HG03196 (cell line): Measurements from ENCODE around the gene NUCKS1.

Source experiments
- ATAC-seq: cut with Tn5 transposase; IDR thresholded peaks from one replicate; pipeline ENCODE4 v1.9.1; 2021; ENCODE audit not compliant: unreplicated experiment

The NUCKS1 gene

DNA sequence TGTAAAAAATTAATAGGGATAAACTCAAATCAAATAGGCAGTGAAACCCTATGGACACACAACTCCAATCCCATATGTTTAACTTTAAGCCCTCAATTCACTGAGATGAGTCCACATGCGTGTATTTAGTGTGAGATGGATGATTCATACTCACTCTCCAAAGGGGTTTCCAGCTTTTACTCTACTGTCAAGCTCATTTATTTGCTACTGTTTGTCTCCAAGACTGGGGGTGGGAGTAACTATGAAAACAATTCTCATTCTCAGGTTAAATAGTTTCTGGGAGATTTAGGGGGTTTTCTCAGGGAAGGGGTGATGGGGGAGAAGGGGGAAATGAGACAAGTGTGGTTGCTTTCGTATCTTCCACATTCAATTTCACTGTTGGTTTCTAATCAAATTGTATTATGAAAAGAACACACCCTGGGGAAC lies 22.6 kb upstream of the NUCKS1 start:
- no peak for ATAC-seq

DNA sequence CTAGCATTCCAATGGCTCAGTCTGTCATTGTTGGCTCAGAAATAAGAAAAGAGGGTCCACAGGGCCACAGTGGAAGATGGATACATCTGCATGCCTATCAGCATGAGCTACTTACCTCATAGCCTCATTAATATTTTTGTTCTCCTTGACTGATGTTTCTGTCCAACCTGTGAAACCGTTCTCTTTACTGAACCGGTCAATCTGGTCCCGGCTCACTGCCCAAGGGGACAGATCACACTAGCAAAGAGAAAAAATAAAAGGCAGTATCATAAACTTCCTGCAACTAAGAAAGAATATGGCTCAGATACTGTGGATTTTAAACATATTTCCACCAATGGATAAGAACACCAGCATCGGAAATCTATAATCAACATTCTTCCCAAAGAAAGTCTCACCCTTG lies 20.6 kb upstream of the NUCKS1 start:
- no peak for ATAC-seq

DNA sequence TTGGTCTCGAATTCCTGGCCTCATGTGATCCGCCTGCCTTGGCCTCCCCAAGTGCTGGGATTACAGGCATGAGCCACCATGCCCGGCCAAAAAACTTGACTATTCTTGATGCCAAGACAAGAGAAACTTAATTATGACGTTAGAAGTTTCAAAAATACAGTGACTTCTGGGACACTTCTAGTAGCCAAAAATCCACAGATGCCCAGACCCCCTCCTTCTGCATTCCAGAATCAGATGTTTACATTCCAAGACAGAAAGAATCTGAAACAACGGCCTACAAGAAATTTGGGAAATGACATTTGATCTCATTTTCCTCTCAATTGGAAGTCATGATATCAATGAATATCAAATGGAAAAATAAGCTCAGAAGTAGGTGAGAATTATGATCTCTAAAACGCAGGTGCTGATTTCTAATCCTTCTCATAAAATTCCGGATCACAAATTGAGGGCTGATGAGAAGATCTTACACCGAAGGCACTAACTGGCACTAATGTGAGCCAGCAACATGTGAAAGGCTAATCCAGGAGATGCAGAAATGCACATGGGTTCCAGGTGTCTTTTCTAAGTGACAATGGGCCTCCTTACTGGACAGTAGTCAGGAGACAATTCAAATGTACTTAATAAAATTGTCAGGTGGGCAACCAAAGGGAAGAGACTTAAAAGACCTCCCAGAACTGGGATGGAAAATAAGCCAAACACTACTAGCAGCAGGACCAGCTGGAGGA lies 19.8 kb upstream of the NUCKS1 start:
- ATAC-seq = no peak

DNA sequence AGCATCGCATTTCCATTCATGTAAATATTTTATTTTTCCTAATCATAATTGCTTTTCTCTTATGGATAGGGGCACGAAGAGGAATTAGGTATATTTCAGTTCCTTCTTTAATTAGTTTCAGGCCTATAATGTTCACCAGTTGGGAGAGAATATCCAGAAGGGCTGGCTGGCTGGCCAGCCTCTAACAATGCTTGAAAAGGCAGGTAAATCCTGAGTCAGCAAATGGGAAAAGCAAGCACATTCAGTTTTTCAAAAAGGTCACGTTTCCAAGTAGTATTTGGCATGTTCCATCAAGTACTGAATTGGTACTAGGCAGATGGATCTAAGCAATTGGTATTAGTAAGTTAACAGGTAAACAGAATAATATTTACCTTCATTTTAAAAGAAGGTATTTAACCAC lies 17.3 kb upstream of the NUCKS1 start:
- no peak for ATAC-seq

DNA sequence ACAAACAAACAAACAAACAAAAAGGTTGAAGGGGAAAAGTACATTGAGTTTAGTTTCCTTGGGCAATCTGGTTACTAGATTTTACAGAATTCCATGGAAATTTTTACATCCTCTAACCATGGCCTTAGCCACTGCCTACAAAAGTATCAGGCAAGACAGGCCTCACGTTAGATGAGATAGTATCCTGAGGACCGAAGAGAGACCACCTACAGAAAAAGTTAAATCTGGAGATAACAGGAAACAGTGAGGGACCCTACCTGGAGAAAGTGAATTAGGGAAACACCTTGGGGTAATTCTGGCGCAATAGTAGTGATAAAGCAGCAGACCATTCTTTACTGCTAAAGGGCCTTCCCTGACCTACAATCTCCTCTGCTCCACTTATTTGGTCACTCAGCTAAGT lies 16.6 kb upstream of the NUCKS1 start:
- ATAC-seq = no peak

DNA sequence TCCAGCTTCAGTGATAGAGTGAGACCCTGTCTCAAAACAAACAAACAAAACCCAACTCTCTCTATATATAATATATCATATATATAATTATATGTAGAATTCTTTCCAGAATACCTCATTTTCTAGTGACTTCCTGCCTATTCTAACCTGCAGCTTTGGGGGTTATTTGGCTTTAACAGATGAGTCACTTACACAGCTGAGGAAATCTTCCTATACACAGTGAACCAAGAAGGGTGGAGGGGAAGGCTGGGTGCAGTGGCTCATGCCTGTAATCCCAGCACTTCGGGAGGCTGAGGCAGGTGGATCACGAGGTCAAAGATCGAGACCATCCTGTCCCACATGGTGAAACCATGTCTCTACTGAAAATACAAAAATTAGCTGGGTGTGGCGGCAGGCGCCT lies 16.1 kb upstream of the NUCKS1 start:
- ATAC-seq = no peak

DNA sequence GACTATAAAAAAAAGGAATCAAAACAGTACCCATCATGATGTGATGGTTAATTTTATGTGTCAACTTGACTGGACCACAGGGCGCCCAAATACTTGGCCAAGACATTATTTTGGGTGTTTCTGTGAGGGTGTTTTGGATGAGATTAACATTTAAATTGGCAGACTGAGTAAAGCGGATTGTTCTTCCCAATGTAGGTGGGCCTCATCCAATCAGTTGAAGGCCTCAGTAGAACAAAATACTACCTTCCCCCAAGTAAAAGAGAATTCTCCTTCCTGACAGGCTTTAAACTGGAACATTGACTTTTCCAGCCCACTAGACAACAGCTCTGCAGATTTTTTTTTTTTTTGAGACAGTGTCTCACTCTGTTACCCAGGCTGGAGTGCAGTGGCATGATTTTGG lies 14.6 kb upstream of the NUCKS1 start:
- ATAC-seq = no peak

DNA sequence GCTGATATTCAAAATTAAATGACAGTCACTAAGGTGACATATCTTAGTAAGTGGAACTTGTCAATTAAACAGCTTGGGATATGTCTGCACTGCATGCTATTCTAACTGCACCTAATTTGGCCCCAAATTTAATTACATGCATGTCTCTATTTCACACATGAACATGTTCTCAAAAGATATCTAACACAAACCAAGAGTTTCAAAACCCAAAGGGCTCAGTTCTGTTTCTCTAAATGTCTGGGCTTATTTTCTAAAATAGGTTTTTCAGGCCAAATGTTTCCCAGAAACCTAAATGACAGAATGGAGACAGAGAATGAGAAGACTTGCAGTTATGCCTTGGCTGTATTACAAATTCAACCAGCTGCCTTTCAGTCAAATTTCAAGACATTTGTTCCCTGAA lies 14.0 kb upstream of the NUCKS1 start:
- no peak for ATAC-seq

DNA sequence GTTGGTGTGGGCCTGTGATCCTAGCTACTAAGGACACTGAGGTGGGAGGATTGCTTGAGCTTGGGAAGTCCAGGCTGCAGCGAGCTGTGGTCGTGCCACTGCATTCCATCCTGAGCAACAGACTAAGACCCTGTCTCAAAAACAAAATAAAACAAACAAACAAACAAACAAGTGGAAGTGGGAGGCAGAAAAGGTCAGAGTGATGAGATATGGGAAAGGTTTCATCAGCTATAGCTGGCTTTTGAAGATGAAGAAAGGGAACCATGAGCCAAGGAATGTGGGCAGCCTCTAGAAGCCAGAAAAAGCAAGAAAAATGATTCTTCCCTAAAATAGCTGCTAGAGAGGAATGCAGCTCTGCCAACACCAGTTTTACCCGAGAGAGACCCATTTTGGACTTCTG lies 10.6 kb upstream of the NUCKS1 start:
- no peak for ATAC-seq

DNA sequence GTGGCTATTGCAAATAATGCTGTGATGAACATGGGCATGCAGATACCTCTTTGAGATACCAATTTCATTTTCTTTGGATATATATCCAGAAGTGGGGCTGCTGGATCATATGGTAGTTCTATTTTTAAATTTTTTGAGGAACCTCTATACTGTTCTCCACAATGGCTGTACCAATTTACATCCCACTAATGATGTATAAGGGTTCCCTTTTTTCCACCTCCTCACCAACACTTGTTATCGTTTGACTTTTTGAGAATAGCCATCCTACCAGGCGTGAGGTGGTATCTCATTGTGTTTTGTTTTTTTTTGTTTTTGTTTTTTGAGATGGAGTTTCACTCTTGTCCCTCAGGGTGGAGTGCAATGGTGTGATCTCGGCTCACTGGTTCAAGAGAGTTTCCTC lies 6.6 kb upstream of the NUCKS1 start:
- ATAC-seq = no peak

DNA sequence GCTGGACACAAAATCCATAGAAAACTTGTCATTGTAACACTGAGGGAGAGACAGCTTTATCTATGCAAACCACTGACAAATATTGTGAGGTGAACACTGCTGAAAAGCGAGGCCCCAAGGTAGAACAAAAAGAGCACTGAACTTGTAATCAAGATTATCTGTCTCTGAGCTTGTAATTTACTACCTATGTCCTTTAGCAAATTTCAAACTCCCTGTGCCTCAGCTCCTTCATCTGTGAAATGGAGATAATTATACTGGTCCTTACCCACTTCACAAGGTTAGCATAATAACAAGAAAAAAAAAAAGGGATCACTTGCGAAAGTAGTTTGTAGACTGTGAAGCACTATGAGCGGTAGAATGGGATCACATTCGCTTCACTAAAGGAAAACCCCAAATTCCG lies 4.9 kb upstream of the NUCKS1 start:
- ATAC-seq = no peak

DNA sequence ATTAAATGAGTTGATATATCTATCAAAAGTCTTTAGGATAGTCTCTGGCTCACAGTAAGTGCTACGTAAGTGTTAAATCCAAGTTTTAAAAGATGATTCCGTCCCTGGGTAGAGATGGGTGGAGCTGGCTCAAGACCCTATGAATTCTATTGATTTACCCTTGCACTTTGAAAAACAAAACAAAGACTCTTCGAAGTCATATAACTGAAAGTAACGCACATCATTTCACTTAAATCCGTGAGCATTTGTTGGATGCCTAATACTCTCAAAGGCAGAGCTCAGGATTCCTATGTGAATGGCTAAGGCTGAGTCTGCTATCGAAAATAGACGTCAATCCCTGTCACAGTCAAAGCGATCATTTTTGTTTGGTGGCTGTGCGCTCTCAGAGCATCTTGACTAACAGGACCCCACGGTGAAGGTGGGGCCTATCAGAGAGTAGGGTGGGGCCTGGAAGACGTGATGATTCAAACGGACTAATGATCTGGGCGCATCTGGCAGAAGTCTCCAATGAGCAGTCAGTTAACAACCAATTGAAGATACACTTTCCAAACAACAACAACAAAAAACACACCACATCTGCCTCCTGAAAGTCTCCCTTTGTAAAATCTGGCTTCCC lies 1.2 kb upstream of the NUCKS1 start:
- no peak for ATAC-seq

DNA sequence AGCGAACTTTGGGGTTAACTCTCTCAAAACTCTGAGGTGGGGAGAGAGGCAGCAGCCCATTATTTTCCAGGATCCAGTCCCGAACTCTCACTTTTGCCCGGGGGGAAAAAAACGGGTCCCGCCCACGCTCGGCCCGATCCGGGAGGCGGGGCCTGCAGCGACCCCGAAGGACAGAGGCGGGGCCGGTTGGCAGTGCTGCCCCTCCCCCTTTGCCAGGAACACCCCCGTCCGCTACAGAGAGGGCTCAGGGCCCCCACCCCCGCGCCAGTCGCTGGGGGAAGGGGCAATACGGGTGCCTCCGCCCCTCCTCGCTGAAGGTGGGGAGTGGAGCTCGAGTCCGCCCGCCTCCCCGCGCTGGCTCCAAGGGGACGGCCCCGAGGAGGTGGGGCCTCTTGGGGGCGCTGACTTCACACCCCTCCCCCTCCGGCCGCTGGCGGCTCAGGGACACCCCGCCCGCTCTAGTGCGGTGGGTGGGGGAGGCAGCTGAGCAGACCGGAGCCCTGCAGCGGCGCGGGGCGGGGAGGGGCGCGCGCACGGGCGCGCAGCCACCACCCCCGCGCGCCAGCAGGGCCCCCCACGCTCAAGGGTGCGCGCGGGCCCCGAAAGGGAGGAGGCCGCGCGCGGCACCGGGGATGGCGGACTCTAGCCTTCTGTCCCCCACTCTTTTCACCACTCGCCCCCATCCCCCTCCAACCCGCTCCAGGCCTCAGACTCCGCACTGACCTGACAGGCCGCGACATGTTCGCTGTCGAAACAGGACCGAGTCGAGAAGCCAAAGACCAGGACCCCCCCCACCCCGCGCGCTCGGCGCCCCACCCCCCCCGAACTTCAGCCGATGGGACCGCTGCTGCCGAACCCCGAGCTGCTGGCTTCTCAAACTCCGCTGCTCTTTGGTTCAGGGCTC lies 496 bp downstream of the NUCKS1 start:
- peak; percentile 80 for ATAC-seq

DNA sequence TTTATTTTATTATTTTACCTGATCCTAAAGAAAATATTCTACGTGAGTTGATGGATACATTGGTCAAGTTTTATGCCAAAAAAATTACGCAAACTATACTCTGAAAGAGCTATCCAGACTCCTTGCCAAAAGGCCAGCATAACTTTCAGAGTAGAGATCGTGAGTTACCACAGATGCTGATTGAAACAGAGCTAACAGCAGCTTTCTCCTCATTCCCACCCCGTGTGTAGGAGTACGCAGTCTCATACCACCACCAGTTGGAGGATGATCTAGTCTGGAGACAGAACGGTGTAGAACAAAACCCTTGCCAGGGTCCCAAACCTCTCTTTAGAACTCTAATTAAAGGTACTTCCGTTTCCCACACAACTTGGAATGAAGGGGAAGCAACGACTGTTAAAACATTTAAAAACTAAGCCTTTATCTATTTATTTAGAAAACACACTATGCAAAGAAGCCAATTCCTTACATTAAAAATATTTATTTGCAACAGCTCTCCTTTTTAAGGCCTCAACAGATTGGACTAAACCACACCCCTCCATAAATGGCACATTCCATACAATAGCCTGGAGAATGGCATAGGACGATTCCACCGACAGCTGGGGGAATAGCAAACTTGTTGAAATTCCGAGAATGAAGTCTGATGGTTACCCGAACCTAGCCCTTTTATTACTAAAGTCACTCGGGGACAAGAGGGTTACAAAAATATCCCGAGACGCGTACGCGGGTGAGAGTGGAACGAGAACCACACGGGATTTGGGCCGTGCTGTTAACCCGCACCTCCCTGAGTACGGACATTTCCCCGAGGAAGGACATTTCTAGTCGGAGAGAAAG lies 1.4 kb downstream of the NUCKS1 start:
- peak; percentile 19 for ATAC-seq

DNA sequence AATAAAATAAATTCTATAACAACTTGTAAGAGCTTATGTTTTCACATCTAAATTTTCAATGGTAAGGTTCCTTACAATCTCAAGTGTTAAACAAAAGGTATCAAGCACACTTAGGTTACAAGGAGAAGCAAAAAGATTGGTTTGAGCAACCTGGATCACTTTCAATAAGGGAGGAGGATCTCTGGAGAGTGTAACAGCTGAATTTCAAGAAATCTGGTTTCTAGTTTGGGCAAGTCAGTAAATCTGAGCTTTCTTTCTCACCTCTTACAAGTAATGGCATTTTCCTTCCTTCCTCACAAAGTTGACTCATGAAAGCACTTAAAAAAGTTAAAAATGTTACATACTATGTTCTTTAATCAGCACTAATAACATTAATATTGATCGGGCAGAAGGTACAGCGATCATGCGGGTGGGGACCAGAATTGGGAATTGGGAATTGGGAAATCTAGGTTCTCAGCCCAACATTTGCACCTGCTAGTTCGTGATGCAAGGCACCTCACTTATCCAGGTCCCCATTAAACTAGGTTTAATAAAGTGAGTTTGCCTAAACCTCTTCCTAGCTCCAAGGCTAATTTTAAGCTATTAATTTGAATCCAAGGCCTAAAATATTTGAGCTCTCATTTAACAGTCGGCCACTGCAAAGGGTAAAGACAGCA lies 3.1 kb downstream of the NUCKS1 start:
- ATAC-seq = no peak

DNA sequence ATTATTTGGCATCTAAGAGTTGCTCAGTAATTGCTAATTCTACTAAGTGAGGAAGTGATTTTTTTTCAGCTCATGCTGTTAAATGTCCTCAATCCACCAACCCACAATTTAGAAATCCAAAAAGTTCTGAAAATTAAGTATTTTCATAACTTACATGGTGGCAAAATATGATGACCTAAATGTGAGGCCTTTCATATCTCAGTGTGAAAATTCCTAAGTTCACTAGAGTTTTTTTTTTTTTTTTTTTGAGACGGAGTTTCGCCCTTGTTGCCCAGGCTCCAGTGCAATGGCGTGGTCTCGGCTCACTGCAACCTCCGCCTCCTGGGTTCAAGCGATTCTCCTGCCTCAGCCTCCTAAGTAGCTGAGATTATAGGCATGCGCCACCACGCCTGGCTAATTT lies 5.6 kb downstream of the NUCKS1 start:
- no peak for ATAC-seq

DNA sequence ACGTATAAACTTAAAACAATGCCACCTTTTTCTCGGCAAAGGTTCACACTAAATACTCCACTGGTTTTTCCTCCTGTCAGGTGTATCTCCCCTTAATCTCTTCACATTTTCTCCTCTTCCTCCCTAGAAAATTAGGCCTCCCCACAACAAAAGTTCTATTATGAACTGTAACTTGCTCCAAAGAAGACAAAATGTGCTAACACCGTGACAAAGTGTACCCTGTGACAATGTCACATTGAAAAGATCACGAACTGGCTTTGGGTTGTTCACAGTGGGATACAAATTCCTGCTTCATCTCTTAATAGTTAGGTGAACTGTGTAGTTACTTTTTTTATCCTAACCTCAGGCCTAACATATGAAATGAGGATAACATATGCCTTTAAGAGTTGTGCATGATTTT lies 6.0 kb downstream of the NUCKS1 start:
- no peak for ATAC-seq

DNA sequence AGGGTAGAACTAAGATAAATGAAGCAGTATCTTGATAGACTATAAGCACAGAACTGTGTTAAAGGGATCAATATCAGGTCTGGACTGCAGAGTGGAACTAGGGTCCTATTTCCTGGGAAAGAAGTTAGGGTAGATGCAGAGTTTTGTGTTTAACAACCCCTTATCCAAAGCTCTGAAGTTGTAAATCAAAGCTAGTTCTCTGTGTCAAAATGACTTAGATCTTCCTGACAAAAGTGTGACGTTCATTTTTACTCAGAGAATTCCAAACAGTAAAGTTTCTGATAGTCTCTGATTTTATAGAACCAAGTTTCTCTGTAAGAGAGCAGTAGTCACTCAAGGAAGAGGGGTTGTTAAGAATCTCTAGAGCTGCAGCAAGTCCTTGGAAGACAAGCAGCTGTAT lies 8.3 kb downstream of the NUCKS1 start:
- ATAC-seq = no peak

DNA sequence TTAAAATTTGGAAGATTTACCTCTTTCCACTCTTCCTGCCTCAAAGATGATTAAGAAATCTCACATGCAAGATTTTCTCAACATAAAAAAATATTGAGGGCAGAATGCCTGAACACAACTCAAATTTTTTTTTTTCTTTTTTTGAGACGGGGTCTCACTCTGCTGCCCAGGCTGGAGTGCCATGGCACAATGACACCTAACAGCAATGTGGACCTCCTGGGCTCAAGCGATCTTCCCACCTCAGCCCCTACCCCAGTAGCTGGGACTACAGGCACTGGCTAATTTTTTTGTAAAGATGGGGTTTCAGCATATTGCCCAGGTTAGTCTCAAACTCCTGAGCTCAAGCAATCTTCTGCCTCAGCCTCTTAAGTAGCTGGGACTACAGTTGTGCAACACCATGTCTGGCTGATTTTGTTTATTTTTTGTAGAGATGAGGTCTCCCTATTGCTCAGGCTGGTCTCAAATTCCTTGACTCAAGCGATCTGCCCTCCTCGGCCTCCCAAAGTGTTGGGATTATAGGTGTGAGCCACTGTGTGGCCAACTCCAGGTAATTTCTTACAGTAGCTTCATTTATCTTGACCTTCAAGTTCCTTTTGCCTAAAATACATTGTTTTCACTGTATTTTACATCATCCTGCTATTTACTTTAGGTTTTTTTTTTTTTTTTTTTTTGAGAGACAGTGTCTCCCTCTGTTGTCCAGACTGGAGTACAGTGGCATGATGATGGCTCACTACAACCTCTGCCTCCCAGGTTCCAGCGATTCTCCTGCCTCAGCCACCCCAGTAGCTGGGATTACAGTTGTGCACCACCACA lies 10.4 kb downstream of the NUCKS1 start:
- no peak for ATAC-seq

DNA sequence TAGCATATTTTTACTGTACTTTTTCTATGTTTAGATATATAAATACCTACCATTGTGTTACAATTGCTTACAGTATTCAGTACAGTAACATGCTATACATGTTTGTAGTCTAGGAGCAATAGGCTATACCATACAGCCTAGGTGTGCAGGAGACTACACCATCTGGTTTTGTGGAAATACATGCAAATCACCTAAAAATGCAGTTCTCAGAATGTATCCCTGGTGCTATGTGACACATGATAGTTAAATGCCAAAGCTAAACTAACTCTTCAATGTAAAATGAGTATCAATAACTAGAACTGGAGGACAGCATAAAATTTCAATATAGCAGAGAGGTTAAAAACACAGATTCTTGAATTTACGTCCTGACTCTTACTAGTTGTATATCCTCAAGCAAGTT lies 14.8 kb downstream of the NUCKS1 start:
- ATAC-seq = no peak
